GM21576 (cell line): Measurements from ENCODE around the gene SPOUT1.
A peak's percentile ranks its signal among the peaks of the same experiment; 100 is the strongest.
"Not testable (repeated sequence)": the region's sequence is repeated elsewhere in the genome, so short reads cannot be mapped to it uniquely, and the experiment has no call there.

Experiments used
- ATAC-seq: cut with Tn5 transposase; IDR thresholded peaks from one replicate; pipeline ENCODE4 v1.9.1; 2021; ENCODE audit warnings: mild to moderate bottlenecking, moderate library complexity; ENCODE audit not compliant: unreplicated experiment

The SPOUT1 gene

GRCh38 chr9:128818099-128818838, 11.3 kb downstream of the SPOUT1 start, which contains the start of gene ENDOG:
Gene ENDOG, plus strand, starts transcription at chr9:128818500. Its CDS starts 185 bp downstream, at chr9:128818685.
- peak; percentile 83 for ATAC-seq

GRCh38 chr9:128810873-128811272, 18.7 kb downstream of the SPOUT1 start:
- no peak for ATAC-seq

- no peak for ATAC-seq
These were observed 19.8 kb downstream of the SPOUT1 start for GRCh38 chr9:128809831-128810230.

GRCh38 chr9:128809036-128809599, 20.5 kb downstream of the SPOUT1 start:
- no peak for ATAC-seq

GRCh38 chr9:128808543-128808942, 21.1 kb downstream of the SPOUT1 start:
- no peak for ATAC-seq

- ATAC-seq, result no peak
These were observed 21.8 kb downstream of the SPOUT1 start for GRCh38 chr9:128807827-128808226.

- no peak for ATAC-seq
These were observed 23.9 kb downstream of the SPOUT1 start for GRCh38 chr9:128805661-128806060.

GRCh38 chr9:128802482-128802881, 27.1 kb downstream of the SPOUT1 start:
- ATAC-seq, result no peak

- ATAC-seq, result no peak
These were observed 29.5 kb downstream of the SPOUT1 start for GRCh38 chr9:128800061-128800460.

- no peak for ATAC-seq
These were observed 30.7 kb downstream of the SPOUT1 start for GRCh38 chr9:128798896-128799295.

- not testable (repeated sequence) for ATAC-seq
These were observed 34.6 kb downstream of the SPOUT1 start for GRCh38 chr9:128794961-128795360.

- ATAC-seq, result no peak
These were observed 36.5 kb downstream of the SPOUT1 start for GRCh38 chr9:128792978-128793686.

GRCh38 chr9:128792134-128792533, 37.5 kb downstream of the SPOUT1 start:
- ATAC-seq, result no peak

GRCh38 chr9:128790536-128790935, 39.1 kb downstream of the SPOUT1 start:
- no peak for ATAC-seq

- no peak for ATAC-seq
These were observed 41.1 kb downstream of the SPOUT1 start for GRCh38 chr9:128788445-128788844.

- ATAC-seq, result no peak
These were observed 41.9 kb downstream of the SPOUT1 start for GRCh38 chr9:128787659-128788058.

GRCh38 chr9:128786681-128787601, 42.7 kb downstream of the SPOUT1 start, which contains the start of gene TBC1D13:
Gene TBC1D13, plus strand, starts transcription at chr9:128787253. Its CDS starts 101 bp downstream, at chr9:128787354.
- peak; percentile 83 for ATAC-seq

GRCh38 chr9:128785427-128785826, 44.2 kb downstream of the SPOUT1 start:
- no peak for ATAC-seq

GRCh38 chr9:128782669-128783068, 46.9 kb downstream of the SPOUT1 start:
- ATAC-seq, result no peak

- no peak for ATAC-seq
These were observed 48.2 kb downstream of the SPOUT1 start for GRCh38 chr9:128781187-128782070.
